K562 (cell line): ENCODE results near the gene SLC37A4. TPM values are rescaled to one million over a fixed set of nuclear protein-coding genes. Genes with fewer than 3 reads are reported as not detected.

Source experiments
- HCFC1 ChIP-seq: IDR thresholded peaks from 2 replicates; pipeline ENCODE4 v1.6.1; 2012; ENCODE audit warnings: low read depth, low read length, improper control_type of control experiment
- MEF2D ChIP-seq: conservative IDR thresholded peaks from 2 replicates; pipeline ENCODE4 v1.6.1; 2016; ENCODE audit warnings: low read depth, missing genetic modification characterization, missing compliant biosample characterization
- SMC3 ChIP-seq: conservative IDR thresholded peaks from 2 replicates; pipeline ENCODE4 v1.6.1; 2011; ENCODE audit warnings: low read depth, low read length, improper control_type of control experiment; ENCODE audit not compliant: insufficient read depth
- TAF1 ChIP-seq: IDR thresholded peaks from 2 replicates; pipeline ENCODE4 v1.6.1; 2011; ENCODE audit warnings: mild to moderate bottlenecking, low read length, moderate library complexity; ENCODE audit not compliant: insufficient read depth, control insufficient read depth, severe bottlenecking; ENCODE audit errors: extremely low read depth
- ZFPM2 ChIP-seq: fragments of 250-450 bp; sonication (Bioruptor Pico); IDR thresholded peaks from 2 replicates; pipeline ENCODE4 v1.5.1; 2022; ENCODE audit warnings: mild to moderate bottlenecking
- polyA plus RNA-seq, 8 experiments: library from polyadenylated mRNA; depleted of rRNA in 4 of 8; stranded (reverse) in 5 of 8; unstranded in 3 of 8; fragments of >200 nt; fragmentation: Nextera tagmentation in 2 of 8; fragmentation: Illumina TruSeq in 1 of 8; extraction: Ambion mirVana in 2 of 8; extraction: Trizol in 1 of 8; gene quantifications; 2 replicates each; pipeline versions ENCODE4 v1.2.1 to v1.2.3, GENCODE V29; 2011 to 2014; ENCODE audit warnings: inconsistent platforms in 1 of 8, missing spikeins in 1 of 8
- total RNA-seq, 7 experiments: library from RNA; depleted of rRNA in 6 of 7; stranded (reverse); fragments of >200 nt in 6 of 7; fragmentation: Illumina TruSeq in 2 of 7; extraction: Trizol in 2 of 7; gene quantifications; 2 replicates each; pipeline versions ENCODE4 v1.2.1 to v1.2.3, GENCODE V29; 2011 to 2021; ENCODE audit warnings: low replicate concordance in 1 of 7
- TF ChIP-seq, protein P1 (sequence below): fragments of 450-650 bp; IDR thresholded peaks from 2 replicates; pipeline ENCODE4 v1.6.1; 2018; ENCODE audit not compliant: partially characterized antibody
- TF ChIP-seq, protein P2 (sequence below): sonication (generic); formaldehyde crosslinking; IDR thresholded peaks from 2 replicates; pipeline ENCODE4 v1.8.1; 2022; ENCODE audit warnings: missing genetic modification reagents

SLC37A4 gene
- total and polyA plus RNA-seq, 9 of the 15 experiments (the other 6 are each of a cell fraction or from before 2014, with no cell fraction given): 24.7 to 73.9 (median 40.7) TPM

DNA sequence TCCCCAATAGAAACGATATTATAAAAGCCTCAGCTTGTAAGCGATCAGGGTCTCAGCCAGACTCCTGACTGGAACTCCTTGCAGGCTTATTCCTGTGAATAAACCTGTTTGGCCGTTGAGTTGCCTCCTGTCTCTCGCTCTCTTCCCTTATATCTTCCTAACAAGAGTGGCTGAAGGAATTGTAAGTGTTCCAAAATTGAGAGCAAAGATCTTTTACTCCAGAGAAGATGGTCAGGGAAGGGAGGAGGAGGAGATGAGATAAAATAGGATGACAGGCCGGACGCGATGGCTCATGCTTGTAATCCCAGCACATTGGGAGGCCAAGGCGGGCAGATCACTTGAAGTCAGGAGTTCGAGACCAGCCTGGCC lies 1.2 kb upstream of the SLC37A4 start (continued):
- TF ChIP-seq, protein P1, sequence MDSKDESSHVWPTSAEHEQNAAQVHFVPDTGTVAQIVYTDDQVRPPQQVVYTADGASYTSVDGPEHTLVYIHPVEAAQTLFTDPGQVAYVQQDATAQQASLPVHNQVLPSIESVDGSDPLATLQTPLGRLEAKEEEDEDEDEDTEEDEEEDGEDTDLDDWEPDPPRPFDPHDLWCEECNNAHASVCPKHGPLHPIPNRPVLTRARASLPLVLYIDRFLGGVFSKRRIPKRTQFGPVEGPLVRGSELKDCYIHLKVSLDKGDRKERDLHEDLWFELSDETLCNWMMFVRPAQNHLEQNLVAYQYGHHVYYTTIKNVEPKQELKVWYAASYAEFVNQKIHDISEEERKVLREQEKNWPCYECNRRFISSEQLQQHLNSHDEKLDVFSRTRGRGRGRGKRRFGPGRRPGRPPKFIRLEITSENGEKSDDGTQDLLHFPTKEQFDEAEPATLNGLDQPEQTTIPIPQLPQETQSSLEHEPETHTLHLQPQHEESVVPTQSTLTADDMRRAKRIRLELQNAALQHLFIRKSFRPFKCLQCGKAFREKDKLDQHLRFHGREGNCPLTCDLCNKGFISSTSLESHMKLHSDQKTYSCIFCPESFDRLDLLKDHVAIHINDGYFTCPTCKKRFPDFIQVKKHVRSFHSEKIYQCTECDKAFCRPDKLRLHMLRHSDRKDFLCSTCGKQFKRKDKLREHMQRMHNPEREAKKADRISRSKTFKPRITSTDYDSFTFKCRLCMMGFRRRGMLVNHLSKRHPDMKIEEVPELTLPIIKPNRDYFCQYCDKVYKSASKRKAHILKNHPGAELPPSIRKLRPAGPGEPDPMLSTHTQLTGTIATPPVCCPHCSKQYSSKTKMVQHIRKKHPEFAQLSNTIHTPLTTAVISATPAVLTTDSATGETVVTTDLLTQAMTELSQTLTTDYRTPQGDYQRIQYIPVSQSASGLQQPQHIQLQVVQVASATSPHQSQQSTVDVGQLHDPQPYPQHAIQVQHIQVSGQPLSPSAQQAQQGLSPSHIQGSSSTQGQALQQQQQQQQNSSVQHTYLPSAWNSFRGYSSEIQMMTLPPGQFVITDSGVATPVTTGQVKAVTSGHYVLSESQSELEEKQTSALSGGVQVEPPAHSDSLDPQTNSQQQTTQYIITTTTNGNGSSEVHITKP: no peak
- TF ChIP-seq MEF2D (tag): no peak
- no peak for TF ChIP-seq HCFC1
- TF ChIP-seq ZFPM2 (CRISPR knock-in tag): no peak
- no peak for TF ChIP-seq SMC3
- TF ChIP-seq, protein P2, sequence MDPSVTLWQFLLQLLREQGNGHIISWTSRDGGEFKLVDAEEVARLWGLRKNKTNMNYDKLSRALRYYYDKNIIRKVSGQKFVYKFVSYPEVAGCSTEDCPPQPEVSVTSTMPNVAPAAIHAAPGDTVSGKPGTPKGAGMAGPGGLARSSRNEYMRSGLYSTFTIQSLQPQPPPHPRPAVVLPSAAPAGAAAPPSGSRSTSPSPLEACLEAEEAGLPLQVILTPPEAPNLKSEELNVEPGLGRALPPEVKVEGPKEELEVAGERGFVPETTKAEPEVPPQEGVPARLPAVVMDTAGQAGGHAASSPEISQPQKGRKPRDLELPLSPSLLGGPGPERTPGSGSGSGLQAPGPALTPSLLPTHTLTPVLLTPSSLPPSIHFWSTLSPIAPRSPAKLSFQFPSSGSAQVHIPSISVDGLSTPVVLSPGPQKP (CRISPR knock-in tag): no peak
- TF ChIP-seq TAF1: no peak
- TF ChIP-seq, all 486 proteins: peak for 0
